ENCODE measurements around the gene NFX1. TPM values are rescaled to one million over a fixed set of nuclear protein-coding genes. Genes with fewer than 3 reads are reported as not detected.
"Not testable (repeated sequence)": the region's sequence is repeated elsewhere in the genome, so short reads cannot be mapped to it uniquely, and the experiment has no call there.

The NFX1 gene
- total and polyA plus RNA-seq, 3 donors from 2014 or later, result 30.0 to 48.6 (median 46.7) TPM

- no peak overlapping the region for H3K4me3 ChIP-seq
- no peaks in the 10 kb centered on the region for H3K9me3 ChIP-seq
- H3K27me3 ChIP-seq, result no peaks in the 10 kb centered on the region
- H3K36me3 ChIP-seq (ENCODE audit: low read depth, missing control alignments), result no peaks in the 10 kb centered on the region
- DNase-seq, result no peak
- TF ChIP-seq CTCF (IDR thresholded peaks at IDR 0.05) (no peak), POLR2A (IDR thresholded peaks at IDR 0.05) (no peak)
- H3K4me1 ChIP-seq, result peaks cover 30% of the 10 kb centered on the region
- intact Hi-C loops (cut with DNase I; ENCODE audit: low total_unique reads), result loop anchor here (5.0 kb wide), 1 partner anchor 39 kb away; no protein-coding TSS in a partner anchor
- 80 to 88% methylated on average over 8 to 9 of the region's 9 CpGs for WGBS, 2 donors
- H3K27ac ChIP-seq, result no peak overlapping the region
Measured at GRCh38 chr9:33378121-33378795, 87.9 kb downstream of the NFX1 start.

GRCh38 chr9:33379666-33380389 lies 89.5 kb downstream of the NFX1 start:
- peak; percentile 49 for DNase-seq
- WGBS, 2 donors, result 75 to 94% methylated on average over 5 to 14 of the region's 14 CpGs
- no peak overlapping the region for H3K27ac ChIP-seq
- TF ChIP-seq POLR2A (IDR thresholded peaks at IDR 0.05) (no peak), CTCF (IDR thresholded peaks at IDR 0.05) (no peak)
- no peaks in the 10 kb centered on the region for H3K36me3 ChIP-seq (ENCODE audit: low read depth, missing control alignments)
- intact Hi-C loops (cut with DNase I; ENCODE audit: low total_unique reads), result loop anchor here (5.0 kb wide), 1 partner anchor 37 kb away; no protein-coding TSS in a partner anchor
- peaks cover 23% of the 10 kb centered on the region for H3K4me1 ChIP-seq
- no peaks in the 10 kb centered on the region for H3K27me3 ChIP-seq
- H3K4me3 ChIP-seq, result no peak overlapping the region
- no peaks in the 10 kb centered on the region for H3K9me3 ChIP-seq

- H3K36me3 ChIP-seq (ENCODE audit: low read depth, missing control alignments), result no peaks in the 10 kb centered on the region
- no peak overlapping the region for H3K27ac ChIP-seq
- H3K27me3 ChIP-seq, result no peaks in the 10 kb centered on the region
- no peak for DNase-seq
- WGBS, 2 donors, result 83 to 92% methylated on average over 5 of the region's 5 CpGs
- TF ChIP-seq POLR2A (IDR thresholded peaks at IDR 0.05) (no peak), CTCF (IDR thresholded peaks at IDR 0.05) (no peak)
- intact Hi-C loops (cut with DNase I; ENCODE audit: low total_unique reads), result no loop called here
- no peaks in the 10 kb centered on the region for H3K9me3 ChIP-seq
- H3K4me3 ChIP-seq, result no peak overlapping the region
- H3K4me1 ChIP-seq, result peaks cover 16% of the 10 kb centered on the region
Measured at GRCh38 chr9:33380390-33381094, 90.2 kb downstream of the NFX1 start.

- no peaks in the 10 kb centered on the region for H3K27me3 ChIP-seq
- intact Hi-C loops (cut with DNase I; ENCODE audit: low total_unique reads), result no loop called here
- no peak for TF ChIP-seq POLR2A (IDR thresholded peaks at IDR 0.05)
- 66 to 81% methylated on average over 10 to 11 of the region's 11 CpGs for WGBS, 2 donors
- H3K27ac ChIP-seq, result no peak overlapping the region
- H3K9me3 ChIP-seq, result no peaks in the 10 kb centered on the region
- peaks cover 8% of the 10 kb centered on the region for H3K4me1 ChIP-seq
- no peak for DNase-seq
- no peak overlapping the region for H3K4me3 ChIP-seq
- H3K36me3 ChIP-seq (ENCODE audit: low read depth, missing control alignments), result no peaks in the 10 kb centered on the region
Measured at GRCh38 chr9:33381231-33381791, 91.0 kb downstream of the NFX1 start.

GRCh38 chr9:33382397-33382796 lies 92.1 kb downstream of the NFX1 start:
- 82 to 88% methylated on average over 10 of the region's 10 CpGs for WGBS, 2 donors
- H3K36me3 ChIP-seq (ENCODE audit: low read depth, missing control alignments); H3K4me1 ChIP-seq; H3K27ac ChIP-seq; H3K4me3 ChIP-seq; H3K27me3 ChIP-seq; intact Hi-C loops (cut with DNase I; ENCODE audit: low total_unique reads); DNase-seq; H3K9me3 ChIP-seq: not testable (repeated sequence)

- WGBS, 2 donors, result 96% methylated on average over 11 of the region's 11 CpGs
- not testable (repeated sequence) for H3K36me3 ChIP-seq (ENCODE audit: low read depth, missing control alignments); DNase-seq
Measured at GRCh38 chr9:33383396-33383795, 93.1 kb downstream of the NFX1 start.

GRCh38 chr9:33385536-33385935 lies 95.2 kb downstream of the NFX1 start:
- H3K4me3 ChIP-seq; intact Hi-C loops (cut with DNase I; ENCODE audit: low total_unique reads); H3K27me3 ChIP-seq; H3K4me1 ChIP-seq; DNase-seq; H3K9me3 ChIP-seq; H3K36me3 ChIP-seq (ENCODE audit: low read depth, missing control alignments); H3K27ac ChIP-seq: not testable (repeated sequence)
- WGBS, 2 donors, result 93% methylated on average over 10 of the region's 11 CpGs; no CpG with 5 or more reads in 1 of the 2 donors

More at GRCh38 chr9:33383396-33383795, 93.1 kb downstream of the NFX1 start:
- H3K27ac ChIP-seq; H3K4me3 ChIP-seq; H3K27me3 ChIP-seq; intact Hi-C loops (cut with DNase I; ENCODE audit: low total_unique reads); H3K9me3 ChIP-seq; H3K4me1 ChIP-seq: not testable (repeated sequence)

GRCh38 chr9:33385979-33386640 lies 95.8 kb downstream of the NFX1 start:
- WGBS, 2 donors, result 96 to 97% methylated on average over 14 to 23 of the region's 23 CpGs
- H3K27ac ChIP-seq; H3K4me3 ChIP-seq; DNase-seq; H3K36me3 ChIP-seq (ENCODE audit: low read depth, missing control alignments); H3K9me3 ChIP-seq; intact Hi-C loops (cut with DNase I; ENCODE audit: low total_unique reads); H3K27me3 ChIP-seq: not testable (repeated sequence)
- peaks cover 11% of the 10 kb centered on the region for H3K4me1 ChIP-seq

Data from testis (tissue), 3 donors.